DOHH2 (cell line): ENCODE data around the gene TMEM87B.

ENCODE experiments used
- H3F3A ChIP-seq: fragments of 200-600 bp; sonication (generic), shearing (Covaris generic); 2 replicates; pipeline ENCODE4 v1.6.0; 2016; ENCODE audit warnings: antibody characterized with exemption, mild to moderate bottlenecking; ENCODE audit not compliant: control insufficient read depth, insufficient read depth
- H3K27ac ChIP-seq: fragments of 200-600 bp; sonication (generic); 2 replicates; pipeline ENCODE4 v1.5.1; 2014; ENCODE audit warnings: low read depth, mild to moderate bottlenecking, low read length, moderate library complexity
- H3K27me3 ChIP-seq: fragments of 200-600 bp; sonication (generic); 2 replicates; pipeline ENCODE4 v1.6.1; 2014; ENCODE audit warnings: mild to moderate bottlenecking, low read length, mixed read lengths; ENCODE audit not compliant: control insufficient read depth
- H3K36me3 ChIP-seq: fragments of 200-600 bp; sonication (generic); 2 replicates; pipeline ENCODE4 v1.6.1; 2014; ENCODE audit warnings: mild to moderate bottlenecking, low read length, moderate library complexity, mixed read lengths; ENCODE audit not compliant: control insufficient read depth
- H3K4me1 ChIP-seq: fragments of 200-600 bp; sonication (generic); 2 replicates; pipeline ENCODE4 v1.6.1; 2014; ENCODE audit warnings: mild to moderate bottlenecking, low read length, mixed read lengths; ENCODE audit not compliant: control insufficient read depth
- H3K4me2 ChIP-seq: fragments of 200-600 bp; sonication (generic); 2 replicates; pipeline ENCODE4 v1.6.0; 2014; ENCODE audit warnings: mild to moderate bottlenecking, low read length, moderate library complexity
- H3K4me3 ChIP-seq: fragments of 200-600 bp; sonication (generic); 2 replicates; pipeline ENCODE4 v1.5.1; 2014; ENCODE audit warnings: mild to moderate bottlenecking, low read length, mixed read lengths
- H3K79me2 ChIP-seq: fragments of 200-600 bp; sonication (generic); 2 replicates; pipeline ENCODE4 v1.6.1; 2014; ENCODE audit warnings: mild to moderate bottlenecking, low read length, mixed read lengths; ENCODE audit not compliant: control insufficient read depth
- H3K9me2 ChIP-seq: fragments of 200-600 bp; sonication (generic); replicated peaks from 2 replicates; pipeline ENCODE4 v1.6.1; 2014; ENCODE audit warnings: mild to moderate bottlenecking, low read length, mixed read lengths; ENCODE audit not compliant: control insufficient read depth
- H3K9me3 ChIP-seq: fragments of 200-600 bp; sonication (generic); 2 replicates; pipeline ENCODE4 v1.6.1; 2014; ENCODE audit warnings: antibody characterized with exemption, low read length, mixed read lengths; ENCODE audit not compliant: control insufficient read depth, insufficient read depth
- H4K20me1 ChIP-seq: fragments of 200-600 bp; sonication (generic); 2 replicates; pipeline ENCODE4 v1.6.0; 2014; ENCODE audit warnings: low read depth, mild to moderate bottlenecking, antibody characterized with exemption, low read length, moderate library complexity; ENCODE audit not compliant: control insufficient read depth, insufficient read depth
- CTCF ChIP-seq: fragments of 200-600 bp; sonication (generic); IDR thresholded peaks from one replicate; pipeline ENCODE4 v1.5.1; 2014; ENCODE audit warnings: antibody characterized with exemption, mild to moderate bottlenecking, low read depth, low read length; ENCODE audit not compliant: poor library complexity, severe bottlenecking
- EZH2phosphoT487 ChIP-seq: fragments of 200-600 bp; sonication (generic); IDR thresholded peaks from 2 replicates; pipeline ENCODE4 v1.6.1; 2017; ENCODE audit warnings: borderline replicate concordance, mild to moderate bottlenecking, antibody characterized with exemption, low read length, moderate library complexity, mixed read lengths

TMEM87B gene

DNA sequence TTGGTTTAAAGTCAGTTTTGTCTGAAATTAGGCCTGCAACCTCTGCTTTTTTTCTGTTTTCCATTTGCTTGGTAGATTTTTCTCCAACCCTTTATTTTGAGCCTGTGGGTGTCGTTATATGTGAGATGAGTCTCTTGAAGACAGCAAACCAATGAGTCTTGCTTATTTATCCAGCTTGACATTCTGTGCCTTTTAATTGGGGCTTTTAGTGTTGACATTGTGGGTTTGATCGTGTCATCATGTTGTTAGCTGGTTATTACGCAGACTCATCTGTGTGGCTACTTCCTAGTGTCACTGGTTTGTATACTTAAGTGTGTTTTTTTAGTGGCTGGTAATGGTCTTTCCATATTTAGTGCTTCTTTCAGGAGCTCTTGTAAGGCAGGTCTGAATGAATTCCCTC is 18.8 kb downstream of the TMEM87B start:
- H3K4me3 ChIP-seq: no peak overlapping the region
- H3K4me1 ChIP-seq: 0 out of 2 replicates have a peak, but pooled peaks cover 4% of the 10 kb centered on the region
- peaks cover 33% of the 10 kb centered on the region for H3K36me3 ChIP-seq
- no peaks in the 10 kb centered on the region for H4K20me1 ChIP-seq
- H3K27ac ChIP-seq: no peak overlapping the region
- no peaks in the 10 kb centered on the region for H3K79me2 ChIP-seq
- H3K9me3 ChIP-seq: no peaks in the 10 kb centered on the region
- H3F3A ChIP-seq: no peaks in the 10 kb centered on the region
- TF ChIP-seq CTCF: no peak
- TF ChIP-seq EZH2phosphoT487: no peak
- H3K9me2 ChIP-seq: no peaks in the 10 kb centered on the region
- no peak overlapping the region for H3K4me2 ChIP-seq
- H3K27me3 ChIP-seq: no peaks in the 10 kb centered on the region

- Histone ChIP-seq H3K4me3 (no peak overlapping the region), H3K27ac (no peak overlapping the region), H3F3A (no peaks in the 10 kb centered on the region), H3K9me2 (no peaks in the 10 kb centered on the region), H3K36me3 (peaks cover 29% of the 10 kb centered on the region), H3K9me3 (no peaks in the 10 kb centered on the region), H3K79me2 (no peaks in the 10 kb centered on the region), H3K4me2 (no peak overlapping the region), H3K4me1 (0 out of 2 replicates have a peak, but pooled peaks cover 4% of the 10 kb centered on the region), H4K20me1 (no peaks in the 10 kb centered on the region), H3K27me3 (no peaks in the 10 kb centered on the region)
- TF ChIP-seq CTCF (no peak), EZH2phosphoT487 (no peak)
Observed at GRCh38 chr2:112074506-112074905, 19.4 kb downstream of the TMEM87B start.

- Histone ChIP-seq H4K20me1 (no peaks in the 10 kb centered on the region), H3K4me2 (no peak overlapping the region), H3F3A (no peaks in the 10 kb centered on the region), H3K4me3 (no peak overlapping the region), H3K9me2 (no peaks in the 10 kb centered on the region), H3K79me2 (no peaks in the 10 kb centered on the region), H3K36me3 (peaks cover 21% of the 10 kb centered on the region), H3K27me3 (no peaks in the 10 kb centered on the region), H3K4me1 (0 out of 2 replicates have a peak, but pooled peaks cover 4% of the 10 kb centered on the region), H3K9me3 (no peaks in the 10 kb centered on the region), H3K27ac (no peak overlapping the region)
- TF ChIP-seq CTCF (no peak), EZH2phosphoT487 (no peak)
Observed at GRCh38 chr2:112075490-112076260, 20.6 kb downstream of the TMEM87B start.
